Liver (tissue), 3 donors: ENCODE measurements around the gene CNDP2.

Source experiments
- ATF3 ChIP-seq: IDR thresholded peaks from 2 replicates; pipeline ENCODE4 v1.6.1; 2016; ENCODE audit warnings: antibody characterized with exemption
- CTCF ChIP-seq: fragments of 150-350 bp; IDR thresholded peaks from 2 replicates; pipeline ENCODE4 v1.5.1; 2017; ENCODE audit warnings: improper control_type of control experiment, low read depth, low read length; ENCODE audit not compliant: missing input control
- EGR1 ChIP-seq, 2 donors: IDR thresholded peaks; 2 replicates each; pipeline ENCODE4 v1.6.1; 2016 to 2018; ENCODE audit warnings: antibody characterized with exemption in 2 of 2, low read depth in 2 of 2
- GABPA ChIP-seq, 2 donors: IDR thresholded peaks in 1 of 2; conservative IDR thresholded peaks in 1 of 2; 2 replicates each; pipeline ENCODE4 v1.6.1; 2016; ENCODE audit warnings: antibody characterized with exemption in 2 of 2, mild to moderate bottlenecking in 1 of 2, moderate library complexity in 1 of 2
- HNF4G ChIP-seq: IDR thresholded peaks from 2 replicates; pipeline ENCODE4 v1.6.1; 2016; ENCODE audit warnings: antibody characterized with exemption
- JUND ChIP-seq, 2 donors: IDR thresholded peaks; 2 replicates each; pipeline ENCODE4 v1.6.1; 2016; ENCODE audit warnings: antibody characterized with exemption in 2 of 2
- MAX ChIP-seq: IDR thresholded peaks from 2 replicates; pipeline ENCODE4 v1.6.1; 2016; ENCODE audit warnings: antibody characterized with exemption
- NR2F2 ChIP-seq: IDR thresholded peaks from 2 replicates; pipeline ENCODE4 v1.6.1; 2016; ENCODE audit warnings: antibody characterized with exemption
- RAD21 ChIP-seq, 2 donors: IDR thresholded peaks; 2 replicates each; pipeline ENCODE4 v1.6.1; 2016; ENCODE audit warnings: antibody characterized with exemption in 2 of 2, mild to moderate bottlenecking in 2 of 2
- RXRA ChIP-seq, 2 donors: IDR thresholded peaks; 2 replicates each; pipeline ENCODE4 v1.6.1; 2017 to 2018; ENCODE audit warnings: antibody characterized with exemption in 2 of 2, mild to moderate bottlenecking in 1 of 2
- SP1 ChIP-seq: IDR thresholded peaks from 2 replicates; pipeline ENCODE4 v1.6.1; 2018; ENCODE audit warnings: antibody characterized with exemption, mild to moderate bottlenecking
- TAF1 ChIP-seq: conservative IDR thresholded peaks from 2 replicates; pipeline ENCODE4 v1.6.1; 2016; ENCODE audit warnings: antibody characterized with exemption, mild to moderate bottlenecking
- YY1 ChIP-seq: IDR thresholded peaks from 2 replicates; pipeline ENCODE4 v1.6.1; 2016; ENCODE audit warnings: antibody characterized with exemption, mild to moderate bottlenecking
- ZBTB33 ChIP-seq: IDR thresholded peaks from 2 replicates; pipeline ENCODE4 v1.6.1; 2016; ENCODE audit warnings: antibody characterized with exemption
- donor health status: healthy.
- donor health status: healthy.

GRCh38 chr18:74497324-74497676 lies 1.1 kb downstream of the CNDP2 start:
- TF ChIP-seq GABPA (IDR thresholded peaks at IDR 0.05 in 1 of 2, conservative IDR thresholded peaks at IDR 0.05 in 1 of 2) = no peak
- no peak for TF ChIP-seq TAF1
- TF ChIP-seq NR2F2 = no peak
- no peak for TF ChIP-seq CTCF
- no peak for TF ChIP-seq ATF3
- no peak for TF ChIP-seq RAD21 (IDR thresholded peaks at IDR 0.05)
- TF ChIP-seq SP1 = no peak
- no peak for TF ChIP-seq HNF4G
- no peak for TF ChIP-seq MAX
- no peak for TF ChIP-seq YY1
- no peak for TF ChIP-seq ZBTB33
- TF ChIP-seq EGR1 (IDR thresholded peaks at IDR 0.05; ENCODE audit: low read depth in 2 of 2) = no peak
- TF ChIP-seq JUND (IDR thresholded peaks at IDR 0.05) = no peak
- no peak for TF ChIP-seq RXRA (IDR thresholded peaks at IDR 0.05)
